SIG-M5 treated with dmso at 0.1 percent for 504 hours (cell line): ENCODE results near the gene CA5A.
"Not testable (repeated sequence)": the region's sequence is repeated elsewhere in the genome, so short reads cannot be mapped to it uniquely, and the experiment has no call there.

Source experiments
- DNase-seq: peaks from one replicate; lab custom pipeline; 2025; ENCODE audit not compliant: unreplicated experiment; lab: John Stamatoyannopoulos, UW

The CA5A gene

GRCh38 chr16:87870418-87871291, 65.7 kb downstream of the CA5A start:
- DNase-seq = peak; percentile 63

GRCh38 chr16:87869879-87870417, 66.4 kb downstream of the CA5A start:
- not testable (repeated sequence) for DNase-seq

GRCh38 chr16:87869061-87869878, 67.1 kb downstream of the CA5A start, which contains the start of gene SLC7A5:
SLC7A5 (minus strand) TSS chr16:87869507; CDS start chr16:87869422, 85 bp downstream.
- peak; percentile 58 for DNase-seq

GRCh38 chr16:87868254-87869029, 67.9 kb downstream of the CA5A start:
- peak; percentile 84 for DNase-seq

- DNase-seq = not testable (repeated sequence)
Observed at GRCh38 chr16:87865902-87866555, 70.3 kb downstream of the CA5A start.

GRCh38 chr16:87864331-87864989, 71.9 kb downstream of the CA5A start:
- DNase-seq = no peak

GRCh38 chr16:87863327-87863635, 73.0 kb downstream of the CA5A start:
- DNase-seq = not testable (repeated sequence)

GRCh38 chr16:87862597-87863326, 73.6 kb downstream of the CA5A start:
- DNase-seq = not testable (repeated sequence)

- not testable (repeated sequence) for DNase-seq
Observed at GRCh38 chr16:87861300-87862099, 74.8 kb downstream of the CA5A start.

- no peak for DNase-seq
Observed at GRCh38 chr16:87860553-87861299, 75.6 kb downstream of the CA5A start.

GRCh38 chr16:87858151-87858993, 78.0 kb downstream of the CA5A start:
- not testable (repeated sequence) for DNase-seq

- DNase-seq = no peak
Observed at GRCh38 chr16:87856791-87857228, 79.5 kb downstream of the CA5A start.

- no peak for DNase-seq
Observed at GRCh38 chr16:87855852-87856715, 80.2 kb downstream of the CA5A start.

- no peak for DNase-seq
Observed at GRCh38 chr16:87854907-87855683, 81.2 kb downstream of the CA5A start.
